GM19372 (cell line): Measurements from ENCODE around the gene SPEM1.

Source experiments
- ATAC-seq: cut with Tn5 transposase; IDR thresholded peaks from one replicate; pipeline ENCODE4 v1.9.1; 2021; ENCODE audit warnings: mild to moderate bottlenecking, low read depth, moderate library complexity; ENCODE audit not compliant: unreplicated experiment

Gene SPEM1

GRCh38 chr17:7417056-7417655 lies 3.0 kb upstream of the SPEM1 start:
- no peak for ATAC-seq

GRCh38 chr17:7418472-7419152 lies 1.5 kb upstream of the SPEM1 start:
- no peak for ATAC-seq

GRCh38 chr17:7421186-7421585 lies 1.1 kb downstream of the SPEM1 start:
- ATAC-seq, result no peak

GRCh38 chr17:7423679-7424078 lies 3.6 kb downstream of the SPEM1 start:
- ATAC-seq, result no peak

- no peak for ATAC-seq
Observed at GRCh38 chr17:7425316-7425715, 5.2 kb downstream of the SPEM1 start, which contains the start of gene SPEM2. SPEM2 (plus strand) TSS chr17:7425616; CDS start chr17:7425689, 73 bp downstream.

GRCh38 chr17:7425756-7426155 lies 5.6 kb downstream of the SPEM1 start:
- ATAC-seq, result no peak

- no peak for ATAC-seq
Observed at GRCh38 chr17:7426203-7426863, 6.2 kb downstream of the SPEM1 start.

- ATAC-seq, result no peak
Observed at GRCh38 chr17:7426896-7427489, 6.9 kb downstream of the SPEM1 start.

- ATAC-seq, result no peak
Observed at GRCh38 chr17:7427549-7427948, 7.4 kb downstream of the SPEM1 start.

- no peak for ATAC-seq
Observed at GRCh38 chr17:7428557-7428956, 8.4 kb downstream of the SPEM1 start, which contains the start of gene SPEM3. SPEM3 (plus strand) TSS chr17:7428857; CDS start chr17:7428903, 46 bp downstream.

- no peak for ATAC-seq
Observed at GRCh38 chr17:7429722-7430121, 9.6 kb downstream of the SPEM1 start.

- ATAC-seq, result no peak
Observed at GRCh38 chr17:7431231-7431630, 11.1 kb downstream of the SPEM1 start.

- ATAC-seq, result no peak
Observed at GRCh38 chr17:7432296-7432695, 12.2 kb downstream of the SPEM1 start.

- ATAC-seq, result peak; percentile 3
Observed at GRCh38 chr17:7435676-7436555, 15.8 kb downstream of the SPEM1 start.

GRCh38 chr17:7436556-7437368 lies 16.6 kb downstream of the SPEM1 start:
- no peak for ATAC-seq

GRCh38 chr17:7437369-7437863 lies 17.3 kb downstream of the SPEM1 start:
- no peak for ATAC-seq

- ATAC-seq, result no peak
Observed at GRCh38 chr17:7437950-7438614, 18.0 kb downstream of the SPEM1 start.

- ATAC-seq, result no peak
Observed at GRCh38 chr17:7438656-7439460, 18.7 kb downstream of the SPEM1 start.
